ENCODE data around the gene SCUBE3. TPM values are rescaled to one million over a fixed set of nuclear protein-coding genes. Genes with fewer than 3 reads are reported as not detected.

Gene SCUBE3
- total RNA-seq, 1 donor from 2014 or later, result 1.2 TPM

GRCh38 chr6:35231563-35231962, 17.8 kb downstream of the SCUBE3 start:
- DNase-seq (ENCODE audit: low read depth), result no peak
- H3K4me3 ChIP-seq (ENCODE audit: low read depth, low read length), result no peak overlapping the region
- no peak for TF ChIP-seq CTCF (conservative IDR thresholded peaks at IDR 0.05; ENCODE audit: low read depth, low read length)

DNA sequence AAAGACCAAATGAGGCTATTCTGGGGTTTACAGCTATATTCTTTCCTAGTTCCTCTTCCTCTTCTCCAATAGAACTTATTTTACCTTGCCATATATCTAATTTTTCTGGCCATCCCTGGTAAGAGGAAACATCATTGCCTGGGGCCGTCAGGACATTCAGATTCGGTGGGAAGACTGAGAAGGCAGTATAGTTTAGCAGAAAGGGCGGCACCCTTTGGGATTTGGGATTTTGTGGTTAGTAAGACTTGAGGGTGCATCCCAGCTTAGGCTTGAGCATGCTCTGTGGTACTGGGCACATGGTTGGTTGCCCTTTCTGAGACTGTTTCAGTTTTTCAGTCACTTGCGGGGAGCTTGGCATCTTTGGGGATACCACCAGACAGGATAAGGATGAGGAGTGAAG, 21.1 kb downstream of the SCUBE3 start:
- DNase-seq (ENCODE audit: low read depth), result no peak
- TF ChIP-seq CTCF (conservative IDR thresholded peaks at IDR 0.05; ENCODE audit: low read depth, low read length), result no peak
- H3K4me3 ChIP-seq (ENCODE audit: low read depth, low read length), result no peak overlapping the region

DNA sequence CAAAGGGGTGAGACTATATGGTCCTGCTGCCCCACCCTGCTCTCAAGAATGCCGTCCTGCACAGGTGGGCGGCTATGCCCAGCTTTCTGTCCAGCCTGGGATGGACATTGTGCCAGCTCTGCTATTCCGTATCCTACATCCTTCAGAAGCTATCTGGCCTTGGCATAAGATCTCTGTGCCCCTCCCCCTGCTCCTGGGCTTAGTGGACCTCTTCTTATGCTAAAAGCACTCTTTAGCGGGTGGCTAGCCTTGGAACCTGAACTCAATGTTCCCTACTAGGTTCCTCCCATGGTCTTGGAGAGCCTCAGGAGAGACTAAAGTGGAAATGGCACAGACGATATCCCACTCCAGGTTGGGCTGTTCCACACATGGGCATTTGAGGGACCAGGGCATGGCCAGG, 22.5 kb downstream of the SCUBE3 start:
- no peak for TF ChIP-seq CTCF (conservative IDR thresholded peaks at IDR 0.05; ENCODE audit: low read depth, low read length)
- DNase-seq (ENCODE audit: low read depth), result no peak

DNA sequence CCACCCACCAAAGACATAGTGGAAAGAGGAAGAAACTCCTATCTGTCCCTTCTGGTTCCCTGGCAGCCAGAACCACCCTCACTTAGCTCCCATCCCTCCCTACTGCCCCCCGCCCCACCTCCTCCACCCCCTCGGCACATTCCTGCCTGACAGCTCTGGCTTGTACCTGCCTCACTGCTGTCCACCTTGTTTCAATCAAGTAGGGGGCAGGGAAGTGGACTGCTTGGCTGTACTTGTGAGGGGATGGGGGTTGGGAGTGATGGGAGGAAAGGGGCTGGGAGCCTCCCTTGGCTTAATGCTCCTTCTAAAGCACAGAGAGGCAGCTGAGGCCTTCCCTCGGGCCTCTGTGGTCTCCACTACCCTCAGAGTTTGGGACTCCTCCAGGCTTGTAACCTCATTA, 23.7 kb downstream of the SCUBE3 start:
- DNase-seq (ENCODE audit: low read depth), result no peak
- no peak overlapping the region for H3K4me3 ChIP-seq (ENCODE audit: low read depth, low read length)
- TF ChIP-seq CTCF (conservative IDR thresholded peaks at IDR 0.05; ENCODE audit: low read depth, low read length), result no peak

More for the DNA sequence above, 22.5 kb downstream of the SCUBE3 start:
- H3K4me3 ChIP-seq (ENCODE audit: low read depth, low read length), result no peak overlapping the region

- TF ChIP-seq CTCF (conservative IDR thresholded peaks at IDR 0.05; ENCODE audit: low read depth, low read length), result no peak
- no peak overlapping the region for H3K4me3 ChIP-seq (ENCODE audit: low read depth, low read length)
- no peak for DNase-seq (ENCODE audit: low read depth)
Measured at GRCh38 chr6:35238843-35239289, 25.1 kb downstream of the SCUBE3 start.

- no peak for TF ChIP-seq CTCF (conservative IDR thresholded peaks at IDR 0.05; ENCODE audit: low read depth, low read length)
- no peak for DNase-seq (ENCODE audit: low read depth)
- no peak overlapping the region for H3K4me3 ChIP-seq (ENCODE audit: low read depth, low read length)
Measured at GRCh38 chr6:35239581-35239980, 25.8 kb downstream of the SCUBE3 start.

All from epithelial cell of proximal tubule (primary cell).